ENCODE measurements around the gene GJB3. TPM values are rescaled to one million over a fixed set of nuclear protein-coding genes. Genes with fewer than 3 reads are reported as not detected.
"Not testable (repeated sequence)": the region's sequence is repeated elsewhere in the genome, so short reads cannot be mapped to it uniquely, and the experiment has no call there.

Gene GJB3
- total RNA-seq, 1 donor from 2014 or later: not detected

- intact Hi-C loops (cut with micrococcal nuclease): no loop called here
- Mint-ChIP-seq H3K9me3 (no peaks in the 10 kb centered on the region), H3K27me3 (ENCODE audit: insufficient read depth) (peaks cover 5% of the 10 kb centered on the region), H3K4me3 (no peak overlapping the region), H3K27ac (no peak overlapping the region), H3K4me1 (ENCODE audit: low read depth) (peaks cover 19% of the 10 kb centered on the region), H3K36me3 (ENCODE audit: low read depth) (no peaks in the 10 kb centered on the region)
- DNase-seq (ENCODE audit: low spot score): no peak
Measured at GRCh38 chr1:34796990-34797389, 16.0 kb downstream of the GJB3 start.

- Mint-ChIP-seq H3K4me1 (ENCODE audit: low read depth) (peaks cover 12% of the 10 kb centered on the region), H3K36me3 (ENCODE audit: low read depth) (no peaks in the 10 kb centered on the region), H3K27me3 (ENCODE audit: insufficient read depth) (peaks cover 2% of the 10 kb centered on the region), H3K9me3 (peaks cover 3% of the 10 kb centered on the region), H3K4me3 (no peak overlapping the region), H3K27ac (no peak overlapping the region)
- intact Hi-C loops (cut with micrococcal nuclease): no loop called here
- DNase-seq (ENCODE audit: low spot score): no peak
Measured at GRCh38 chr1:34800214-34800613, 19.2 kb downstream of the GJB3 start.

GRCh38 chr1:34803770-34804169, 22.8 kb downstream of the GJB3 start:
- H3K27ac Mint-ChIP-seq: no peak overlapping the region
- H3K4me1 Mint-ChIP-seq (ENCODE audit: low read depth): peaks cover 12% of the 10 kb centered on the region
- intact Hi-C loops (cut with micrococcal nuclease): no loop called here
- H3K4me3 Mint-ChIP-seq: no peak overlapping the region
- H3K9me3 Mint-ChIP-seq: peaks cover 3% of the 10 kb centered on the region
- no peaks in the 10 kb centered on the region for H3K27me3 Mint-ChIP-seq (ENCODE audit: insufficient read depth)
- no peak for DNase-seq (ENCODE audit: low spot score)
- H3K36me3 Mint-ChIP-seq (ENCODE audit: low read depth): no peaks in the 10 kb centered on the region

- Mint-ChIP-seq H3K27me3 (ENCODE audit: insufficient read depth) (no peaks in the 10 kb centered on the region), H3K27ac (no peak overlapping the region), H3K9me3 (peaks cover 14% of the 10 kb centered on the region), H3K36me3 (ENCODE audit: low read depth) (no peaks in the 10 kb centered on the region), H3K4me3 (no peak overlapping the region), H3K4me1 (ENCODE audit: low read depth) (no peaks in the 10 kb centered on the region)
- intact Hi-C loops (cut with micrococcal nuclease): no loop called here
- no peak for DNase-seq (ENCODE audit: low spot score)
Measured at GRCh38 chr1:34806396-34806795, 25.4 kb downstream of the GJB3 start.

- Mint-ChIP-seq H3K4me3 (no peak overlapping the region), H3K36me3 (ENCODE audit: low read depth) (no peaks in the 10 kb centered on the region), H3K4me1 (ENCODE audit: low read depth) (no peaks in the 10 kb centered on the region), H3K9me3 (peaks cover 14% of the 10 kb centered on the region), H3K27me3 (ENCODE audit: insufficient read depth) (no peaks in the 10 kb centered on the region), H3K27ac (no peak overlapping the region)
- intact Hi-C loops (cut with micrococcal nuclease): no loop called here
- no peak for DNase-seq (ENCODE audit: low spot score)
Measured at GRCh38 chr1:34808051-34808810, 27.2 kb downstream of the GJB3 start.

- intact Hi-C loops (cut with micrococcal nuclease); H3K4me1 Mint-ChIP-seq (ENCODE audit: low read depth); H3K27ac Mint-ChIP-seq; H3K36me3 Mint-ChIP-seq (ENCODE audit: low read depth); H3K4me3 Mint-ChIP-seq; H3K27me3 Mint-ChIP-seq (ENCODE audit: insufficient read depth); DNase-seq (ENCODE audit: low spot score): not testable (repeated sequence)
- peaks cover 11% of the 10 kb centered on the region for H3K9me3 Mint-ChIP-seq
Measured at GRCh38 chr1:34810781-34811180, 29.8 kb downstream of the GJB3 start.

- no peak for DNase-seq (ENCODE audit: low spot score)
- no peak overlapping the region for H3K4me3 Mint-ChIP-seq
- intact Hi-C loops (cut with micrococcal nuclease): no loop called here
- H3K27ac Mint-ChIP-seq: no peak overlapping the region
- no peaks in the 10 kb centered on the region for H3K27me3 Mint-ChIP-seq (ENCODE audit: insufficient read depth)
- no peaks in the 10 kb centered on the region for H3K4me1 Mint-ChIP-seq (ENCODE audit: low read depth)
- no peaks in the 10 kb centered on the region for H3K36me3 Mint-ChIP-seq (ENCODE audit: low read depth)
- H3K9me3 Mint-ChIP-seq: no peaks in the 10 kb centered on the region
Measured at GRCh38 chr1:34816332-34816731, 35.3 kb downstream of the GJB3 start.

- no peaks in the 10 kb centered on the region for H3K36me3 Mint-ChIP-seq (ENCODE audit: low read depth)
- intact Hi-C loops (cut with micrococcal nuclease): no loop called here
- no peaks in the 10 kb centered on the region for H3K9me3 Mint-ChIP-seq
- H3K27me3 Mint-ChIP-seq (ENCODE audit: insufficient read depth): no peaks in the 10 kb centered on the region
- no peak overlapping the region for H3K4me3 Mint-ChIP-seq
- no peaks in the 10 kb centered on the region for H3K4me1 Mint-ChIP-seq (ENCODE audit: low read depth)
- no peak overlapping the region for H3K27ac Mint-ChIP-seq
- no peak for DNase-seq (ENCODE audit: low spot score)
Measured at GRCh38 chr1:34816778-34817177, 35.8 kb downstream of the GJB3 start.

- H3K27me3 Mint-ChIP-seq (ENCODE audit: insufficient read depth); intact Hi-C loops (cut with micrococcal nuclease); H3K4me3 Mint-ChIP-seq; DNase-seq (ENCODE audit: low spot score); H3K4me1 Mint-ChIP-seq (ENCODE audit: low read depth); H3K9me3 Mint-ChIP-seq; H3K36me3 Mint-ChIP-seq (ENCODE audit: low read depth); H3K27ac Mint-ChIP-seq: not testable (repeated sequence)
Measured at GRCh38 chr1:34818862-34819261, 37.8 kb downstream of the GJB3 start.

- H3K27me3 Mint-ChIP-seq (ENCODE audit: insufficient read depth): no peaks in the 10 kb centered on the region
- H3K27ac Mint-ChIP-seq: no peak overlapping the region
- H3K4me3 Mint-ChIP-seq: no peak overlapping the region
- no peaks in the 10 kb centered on the region for H3K4me1 Mint-ChIP-seq (ENCODE audit: low read depth)
- no peak for DNase-seq (ENCODE audit: low spot score)
- no peaks in the 10 kb centered on the region for H3K36me3 Mint-ChIP-seq (ENCODE audit: low read depth)
- intact Hi-C loops (cut with micrococcal nuclease): no loop called here
- H3K9me3 Mint-ChIP-seq: no peaks in the 10 kb centered on the region
Measured at GRCh38 chr1:34822202-34822601, 41.2 kb downstream of the GJB3 start.

GRCh38 chr1:34824817-34825454, 43.9 kb downstream of the GJB3 start:
- no peak for DNase-seq (ENCODE audit: low spot score)

GRCh38 chr1:34825455-34826091, 44.6 kb downstream of the GJB3 start:
- H3K4me1 Mint-ChIP-seq (ENCODE audit: low read depth): no peaks in the 10 kb centered on the region
- DNase-seq (ENCODE audit: low spot score): no peak
- no peaks in the 10 kb centered on the region for H3K27me3 Mint-ChIP-seq (ENCODE audit: insufficient read depth)
- no peak overlapping the region for H3K27ac Mint-ChIP-seq
- no peaks in the 10 kb centered on the region for H3K36me3 Mint-ChIP-seq (ENCODE audit: low read depth)
- H3K9me3 Mint-ChIP-seq: no peaks in the 10 kb centered on the region
- intact Hi-C loops (cut with micrococcal nuclease): no loop called here
- H3K4me3 Mint-ChIP-seq: no peak overlapping the region

More at GRCh38 chr1:34824817-34825454, 43.9 kb downstream of the GJB3 start:
- H3K36me3 Mint-ChIP-seq (ENCODE audit: low read depth): no peaks in the 10 kb centered on the region
- no peak overlapping the region for H3K27ac Mint-ChIP-seq
- no peaks in the 10 kb centered on the region for H3K4me1 Mint-ChIP-seq (ENCODE audit: low read depth)
- H3K4me3 Mint-ChIP-seq: no peak overlapping the region
- no peaks in the 10 kb centered on the region for H3K9me3 Mint-ChIP-seq
- H3K27me3 Mint-ChIP-seq (ENCODE audit: insufficient read depth): no peaks in the 10 kb centered on the region
- intact Hi-C loops (cut with micrococcal nuclease): no loop called here

GRCh38 chr1:34827341-34827941, 46.4 kb downstream of the GJB3 start:
- Mint-ChIP-seq H3K4me1 (ENCODE audit: low read depth) (no peaks in the 10 kb centered on the region), H3K36me3 (ENCODE audit: low read depth) (no peaks in the 10 kb centered on the region), H3K4me3 (no peak overlapping the region), H3K9me3 (no peaks in the 10 kb centered on the region), H3K27ac (no peak overlapping the region), H3K27me3 (ENCODE audit: insufficient read depth) (no peaks in the 10 kb centered on the region)
- intact Hi-C loops (cut with micrococcal nuclease): no loop called here
- no peak for DNase-seq (ENCODE audit: low spot score)
